HG03280 (cell line): Measurements from ENCODE around the gene ALDH1L2.
A peak's percentile ranks its signal among the peaks of the same experiment; 100 is the strongest.

Experiments used
- ATAC-seq: cut with Tn5 transposase; IDR thresholded peaks from one replicate; pipeline ENCODE4 v1.9.1; 2021; ENCODE audit warnings: mild to moderate bottlenecking, moderate library complexity; ENCODE audit not compliant: unreplicated experiment

The ALDH1L2 gene

GRCh38 chr12:105085501-105085900 lies 1.2 kb upstream of the ALDH1L2 start:
- no peak for ATAC-seq

GRCh38 chr12:105083551-105084105 lies 630 bp downstream of the ALDH1L2 start:
- ATAC-seq, result peak; percentile 33

- no peak for ATAC-seq
Measured at GRCh38 chr12:105083031-105083430, 1.2 kb downstream of the ALDH1L2 start.

- ATAC-seq, result no peak
Measured at GRCh38 chr12:105078712-105079570, 5.3 kb downstream of the ALDH1L2 start.

- no peak for ATAC-seq
Measured at GRCh38 chr12:105077435-105077834, 6.8 kb downstream of the ALDH1L2 start.

- ATAC-seq, result no peak
Measured at GRCh38 chr12:105076913-105077312, 7.3 kb downstream of the ALDH1L2 start.

- ATAC-seq, result no peak
Measured at GRCh38 chr12:105076098-105076497, 8.2 kb downstream of the ALDH1L2 start.

- peak; percentile 43 for ATAC-seq
Measured at GRCh38 chr12:105072888-105073488, 11.3 kb downstream of the ALDH1L2 start.

- no peak for ATAC-seq
Measured at GRCh38 chr12:105071981-105072380, 12.3 kb downstream of the ALDH1L2 start.

GRCh38 chr12:105069936-105070702 lies 14.1 kb downstream of the ALDH1L2 start:
- ATAC-seq, result no peak

- ATAC-seq, result no peak
Measured at GRCh38 chr12:105067511-105068031, 16.7 kb downstream of the ALDH1L2 start.

- ATAC-seq, result no peak
Measured at GRCh38 chr12:105064564-105065178, 19.6 kb downstream of the ALDH1L2 start.

- ATAC-seq, result no peak
Measured at GRCh38 chr12:105060715-105061378, 23.4 kb downstream of the ALDH1L2 start.

- no peak for ATAC-seq
Measured at GRCh38 chr12:105057174-105057573, 27.1 kb downstream of the ALDH1L2 start.

- ATAC-seq, result peak; percentile 68
Measured at GRCh38 chr12:105053116-105053572, 31.1 kb downstream of the ALDH1L2 start.

- ATAC-seq, result no peak
Measured at GRCh38 chr12:105051981-105052380, 32.3 kb downstream of the ALDH1L2 start.

GRCh38 chr12:105048315-105048714 lies 35.9 kb downstream of the ALDH1L2 start:
- ATAC-seq, result no peak

- ATAC-seq, result no peak
Measured at GRCh38 chr12:105047308-105047707, 37.0 kb downstream of the ALDH1L2 start.

GRCh38 chr12:105041186-105041585 lies 43.1 kb downstream of the ALDH1L2 start:
- ATAC-seq, result no peak

- ATAC-seq, result no peak
Measured at GRCh38 chr12:105040476-105040875, 43.8 kb downstream of the ALDH1L2 start.
